Peyer's patch (tissue), 4 donors: ENCODE data around the gene CACNA1A. TPM values are rescaled to one million over a fixed set of nuclear protein-coding genes. Genes with fewer than 3 reads are reported as not detected.
A peak's percentile ranks its signal among the peaks of the same experiment; 100 is the strongest.

Experiments
- DNase-seq, 3 donors: peaks; one replicate each; pipeline ENCODE4 v3.0.0-alpha.2; 2017 to 2019
- H3K27ac ChIP-seq, 4 donors: fragments of 200-600 bp; sonication (generic); one replicate each; pipeline ENCODE4 v1.5.1; 2016 to 2019
- H3K27me3 ChIP-seq, 2 donors: fragments of 200-600 bp; sonication (generic); one replicate each; pipeline ENCODE4 v1.5.1; 2019
- H3K36me3 ChIP-seq, 3 donors: fragments of 200-600 bp; sonication (generic); one replicate each; pipeline ENCODE4 v1.5.1; 2016 to 2019
- H3K4me1 ChIP-seq, 4 donors: fragments of 200-600 bp; sonication (generic); one replicate each; pipeline ENCODE4 v1.5.1; 2016 to 2019
- H3K4me3 ChIP-seq, 4 donors: fragments of 200-600 bp; sonication (generic); 1 replicate in 3 of 4; 2 replicates in 1 of 4; pipeline ENCODE4 v1.5.1; 2016 to 2019; ENCODE audit warnings: mild to moderate bottlenecking in 1 of 4
- H3K9me3 ChIP-seq, 4 donors: fragments of 200-600 bp; sonication (generic); one replicate each; pipeline ENCODE4 v1.5.1; 2016 to 2019; ENCODE audit warnings: mild to moderate bottlenecking in 1 of 4
- CTCF ChIP-seq, 6 experiments: fragments of 450-650 bp in 4 of 6; fragments of 200-600 bp in 2 of 6; sonication (generic) in 1 of 6; IDR thresholded peaks; one replicate each; pipeline ENCODE4 v1.5.1; 2017 to 2019; ENCODE audit warnings: antibody characterized with exemption in 6 of 6, mild to moderate bottlenecking in 3 of 6, moderate library complexity in 1 of 6
- POLR2A ChIP-seq, 2 donors: fragments of 450-650 bp; IDR thresholded peaks; one replicate each; pipeline ENCODE4 v1.5.1; 2017; ENCODE audit warnings: antibody characterized with exemption in 2 of 2, mild to moderate bottlenecking in 2 of 2, moderate library complexity in 2 of 2
- total RNA-seq, 4 donors: library from RNA; depleted of rRNA; stranded (reverse); fragments of >200 nt; gene quantifications; one replicate each; pipeline ENCODE4 v1.1.0, GENCODE V29; 2016

CACNA1A gene
- 10 to 100 TPM; 16.8 to 25.7 (median 21.7) TPM for total RNA-seq

- Histone ChIP-seq H3K27ac (no peak within 1 kb of the TSS), H3K4me1 (peaks cover 0 to 7% (median 0%) of the 10 kb centered on the region in 4 donors), H3K9me3 (no peaks in the 10 kb centered on the region), H3K4me3 (peak within 1 kb of the TSS in 3 of 4 donors; percentile 28 to 42 (median 31)), H3K27me3 (peaks cover 0 to 15% of the 10 kb centered on the region in 2 donors), H3K36me3 (no peaks in the 10 kb centered on the region)
- DNase-seq, result no peak
- TF ChIP-seq POLR2A (IDR thresholded peaks at IDR 0.05), result no peak
- TF ChIP-seq CTCF (IDR thresholded peaks at IDR 0.05), result no peak
Observed at GRCh38 chr19:13506471-13506820, at the start of gene CACNA1A. Gene CACNA1A, minus strand, starts transcription at chr19:13506479. Its CDS starts 255 bp downstream, at chr19:13506224.

- H3K27ac ChIP-seq, result no peak overlapping the region
- DNase-seq, result no peak
- no peaks in the 10 kb centered on the region for H3K4me1 ChIP-seq
- no peak overlapping the region for H3K4me3 ChIP-seq
- no peaks in the 10 kb centered on the region for H3K9me3 ChIP-seq
- no peaks in the 10 kb centered on the region for H3K27me3 ChIP-seq
- TF ChIP-seq CTCF (IDR thresholded peaks at IDR 0.05) (no peak), POLR2A (IDR thresholded peaks at IDR 0.05) (no peak)
- H3K36me3 ChIP-seq, result no peaks in the 10 kb centered on the region
Observed at GRCh38 chr19:13554506-13555240, 48.4 kb upstream of the CACNA1A start.

- H3K4me1 ChIP-seq, result no peaks in the 10 kb centered on the region
- no peaks in the 10 kb centered on the region for H3K9me3 ChIP-seq
- no peak overlapping the region for H3K27ac ChIP-seq
- H3K36me3 ChIP-seq, result no peaks in the 10 kb centered on the region
- no peak for DNase-seq
- no peak overlapping the region for H3K4me3 ChIP-seq
- no peaks in the 10 kb centered on the region for H3K27me3 ChIP-seq
- no peak for TF ChIP-seq POLR2A (IDR thresholded peaks at IDR 0.05)
- TF ChIP-seq CTCF (IDR thresholded peaks at IDR 0.05), result no peak
Observed at GRCh38 chr19:13553880-13554400, 47.7 kb upstream of the CACNA1A start.

GRCh38 chr19:13548131-13548530, 41.9 kb upstream of the CACNA1A start:
- no peak overlapping the region for H3K4me3 ChIP-seq
- TF ChIP-seq POLR2A (IDR thresholded peaks at IDR 0.05) (no peak), CTCF (IDR thresholded peaks at IDR 0.05) (no peak)
- no peaks in the 10 kb centered on the region for H3K9me3 ChIP-seq
- no peak for DNase-seq
- H3K27ac ChIP-seq, result no peak overlapping the region
- H3K4me1 ChIP-seq, result no peaks in the 10 kb centered on the region
- no peaks in the 10 kb centered on the region for H3K36me3 ChIP-seq
- no peaks in the 10 kb centered on the region for H3K27me3 ChIP-seq

GRCh38 chr19:13547102-13547501, 40.8 kb upstream of the CACNA1A start:
- DNase-seq, result no peak
- no peak overlapping the region for H3K4me3 ChIP-seq
- no peaks in the 10 kb centered on the region for H3K9me3 ChIP-seq
- H3K27ac ChIP-seq, result no peak overlapping the region
- H3K27me3 ChIP-seq, result no peaks in the 10 kb centered on the region
- no peaks in the 10 kb centered on the region for H3K36me3 ChIP-seq
- TF ChIP-seq POLR2A (IDR thresholded peaks at IDR 0.05) (no peak), CTCF (IDR thresholded peaks at IDR 0.05) (no peak)
- H3K4me1 ChIP-seq, result no peaks in the 10 kb centered on the region
